Gastrocnemius medialis (tissue), 4 donors: ENCODE data around the gene USP21. TPM values are rescaled to one million over a fixed set of nuclear protein-coding genes. Genes with fewer than 3 reads are reported as not detected.
A peak's percentile ranks its signal among the peaks of the same experiment; 100 is the strongest.

Source experiments
- ATAC-seq, 2 donors: fragments of 150-250 bp; one replicate each; pipeline ENCODE4 v1.9.1; 2016
- DNase-seq, 2 donors: peaks; one replicate each; pipeline ENCODE4 v3.0.0-alpha.2; 2019
- H3K27ac ChIP-seq, 4 donors: fragments of 200-600 bp; sonication (generic); 1 replicate in 1 of 4; 2 replicates in 3 of 4; pipeline ENCODE4 v1.5.1; 2016 to 2018; ENCODE audit warnings: mild to moderate bottlenecking in 2 of 4, moderate library complexity in 1 of 4
- H3K27me3 ChIP-seq, 3 donors: fragments of 200-600 bp; sonication (generic) in 2 of 3; 1 replicate in 1 of 3; 2 replicates in 2 of 3; pipeline versions ENCODE4 v1.5.1 to v1.6.0; 2016 to 2019; ENCODE audit warnings: mild to moderate bottlenecking in 1 of 3, moderate library complexity in 1 of 3
- H3K36me3 ChIP-seq, 2 donors: fragments of 200-600 bp; sonication (generic) in 1 of 2; one replicate each; pipeline ENCODE4 v1.5.1; 2017 to 2018
- H3K4me1 ChIP-seq, 2 donors: fragments of 200-600 bp; sonication (generic) in 1 of 2; one replicate each; pipeline ENCODE4 v1.5.1; 2016 to 2017; ENCODE audit warnings: mild to moderate bottlenecking in 2 of 2
- H3K4me3 ChIP-seq, 4 donors: fragments of 200-600 bp; sonication (generic) in 3 of 4; 1 replicate in 1 of 4; 2 replicates in 3 of 4; pipeline ENCODE4 v1.5.1; 2016 to 2019; ENCODE audit warnings: mild to moderate bottlenecking in 2 of 4
- H3K9me3 ChIP-seq, 3 donors: fragments of 200-600 bp; sonication (generic) in 2 of 3; 1 replicate in 1 of 3; 2 replicates in 2 of 3; pipeline ENCODE4 v1.5.1; 2016 to 2019
- POLR2A ChIP-seq, 2 donors: fragments of 450-650 bp; IDR thresholded peaks; one replicate each; pipeline ENCODE4 v1.6.1; 2017; ENCODE audit warnings: antibody characterized with exemption in 2 of 2, mild to moderate bottlenecking in 2 of 2, moderate library complexity in 2 of 2
- in situ Hi-C, 4 donors: fragments of 200-750 bp; cut with MboI; loops; one replicate each; pipeline versions ENCODE4 v1.15.0 to v1.8.0; 2017; ENCODE audit warnings: low sequenced_read_pairs in 4 of 4
- intact Hi-C: fragments of 100-400 bp; cut with DNase I; formaldehyde crosslinking; loops from one replicate; pipeline ENCODE4 v1.15.1; 2023; ENCODE audit warnings: low total_unique reads
- total RNA-seq, 4 donors: library from RNA; depleted of rRNA; stranded (reverse); fragments of >200 nt; gene quantifications; one replicate each; pipeline versions ENCODE4 v1.1.0 to v1.2.3, GENCODE V29; 2016
- TF ChIP-seq, protein P1 (sequence below), 5 experiments: fragments of 450-650 bp in 3 of 5; fragments of 200-600 bp in 2 of 5; sonication (generic) in 2 of 5; IDR thresholded peaks in 4 of 5; conservative IDR thresholded peaks in 1 of 5; 1 replicate in 4 of 5; 2 replicates in 1 of 5; pipeline ENCODE4 v1.5.1; 2016 to 2019; ENCODE audit warnings: antibody characterized with exemption in 5 of 5, mild to moderate bottlenecking in 3 of 5, moderate library complexity in 3 of 5

Gene USP21
- total RNA-seq, 4 donors from 2014 or later: 16.5 to 20.8 (median 18.0) TPM

- Histone ChIP-seq H3K4me3 (peak overlapping the region in 3 of 4 donors; percentile 35 to 55 (median 43)), H3K9me3 (no peaks in the 10 kb centered on the region), H3K36me3 (no peaks in the 10 kb centered on the region), H3K27ac (peak overlapping the region; percentile 94 to 99 (median 98)), H3K27me3 (no peaks in the 10 kb centered on the region), H3K4me1 (peaks cover 41 to 42% of the 10 kb centered on the region in 2 donors)
- DNase-seq: no peak
- ATAC-seq: no peak
- intact Hi-C loops: no loop called here
- in situ Hi-C loops: loop anchor here in 2 of 4 donors (10.0 to 25.0 kb wide), 2 partner anchors 188 to 566 kb away; partner anchors contain the start of gene ATF6 (in 1 of the 2)
- no peak for TF ChIP-seq POLR2A (IDR thresholded peaks at IDR 0.05)
- TF ChIP-seq, protein P1, sequence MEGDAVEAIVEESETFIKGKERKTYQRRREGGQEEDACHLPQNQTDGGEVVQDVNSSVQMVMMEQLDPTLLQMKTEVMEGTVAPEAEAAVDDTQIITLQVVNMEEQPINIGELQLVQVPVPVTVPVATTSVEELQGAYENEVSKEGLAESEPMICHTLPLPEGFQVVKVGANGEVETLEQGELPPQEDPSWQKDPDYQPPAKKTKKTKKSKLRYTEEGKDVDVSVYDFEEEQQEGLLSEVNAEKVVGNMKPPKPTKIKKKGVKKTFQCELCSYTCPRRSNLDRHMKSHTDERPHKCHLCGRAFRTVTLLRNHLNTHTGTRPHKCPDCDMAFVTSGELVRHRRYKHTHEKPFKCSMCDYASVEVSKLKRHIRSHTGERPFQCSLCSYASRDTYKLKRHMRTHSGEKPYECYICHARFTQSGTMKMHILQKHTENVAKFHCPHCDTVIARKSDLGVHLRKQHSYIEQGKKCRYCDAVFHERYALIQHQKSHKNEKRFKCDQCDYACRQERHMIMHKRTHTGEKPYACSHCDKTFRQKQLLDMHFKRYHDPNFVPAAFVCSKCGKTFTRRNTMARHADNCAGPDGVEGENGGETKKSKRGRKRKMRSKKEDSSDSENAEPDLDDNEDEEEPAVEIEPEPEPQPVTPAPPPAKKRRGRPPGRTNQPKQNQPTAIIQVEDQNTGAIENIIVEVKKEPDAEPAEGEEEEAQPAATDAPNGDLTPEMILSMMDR (IDR thresholded peaks at IDR 0.05 in 4 of 5, conservative IDR thresholded peaks at IDR 0.05 in 1 of 5): no peak
Observed at GRCh38 chr1:161196521-161197451, 37.5 kb downstream of the USP21 start.

GRCh38 chr1:161197560-161198193 is 38.4 kb downstream of the USP21 start:
- no peaks in the 10 kb centered on the region for H3K36me3 ChIP-seq
- no peak for TF ChIP-seq POLR2A (IDR thresholded peaks at IDR 0.05)
- TF ChIP-seq, protein P1 (IDR thresholded peaks at IDR 0.05 in 4 of 5, conservative IDR thresholded peaks at IDR 0.05 in 1 of 5): no peak
- in situ Hi-C loops: loop anchor here in 2 of 4 donors (10.0 to 25.0 kb wide), 2 partner anchors 187 to 565 kb away; partner anchors contain the start of gene ATF6 (in 1 of the 2)

DNA sequence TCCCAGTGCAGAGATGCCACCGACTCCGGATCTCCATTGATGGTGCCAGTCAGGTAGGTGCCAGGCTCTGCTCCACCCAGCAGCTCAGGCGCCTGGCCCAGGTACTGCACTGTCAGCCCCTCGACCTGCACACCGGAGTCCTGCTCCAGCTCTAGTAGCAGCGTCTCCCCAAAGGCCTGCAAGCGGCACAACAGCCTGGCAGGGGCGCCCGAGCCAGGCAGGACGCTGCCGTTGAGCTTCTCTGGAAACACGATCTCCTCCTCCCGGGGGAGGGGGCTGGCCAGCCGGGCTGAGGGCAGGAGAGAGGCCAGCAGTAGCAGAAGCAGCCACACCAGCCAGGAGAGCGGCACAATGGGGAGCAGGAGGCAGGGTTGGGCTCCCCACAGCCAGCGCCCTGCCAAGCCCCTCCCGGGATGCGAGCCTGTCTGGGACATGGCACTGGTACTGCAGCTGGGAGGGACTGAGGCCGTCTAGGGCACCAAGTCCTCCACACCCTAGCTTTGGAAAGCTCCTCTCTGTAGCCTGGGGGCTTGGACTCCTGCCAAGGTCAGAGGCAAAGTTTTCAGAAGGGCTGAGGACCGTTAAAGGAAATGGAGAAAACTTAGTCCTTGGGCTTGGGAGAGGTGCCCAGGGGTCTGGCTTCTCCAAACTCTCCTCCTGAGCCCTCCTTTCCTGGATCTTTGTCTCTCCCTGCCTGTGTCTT is 39.0 kb downstream of the USP21 start:
- ATAC-seq: no peak
- DNase-seq: peak in 1 of 2 donors; percentile 47
- in situ Hi-C loops (loop anchor here in 2 of 4 donors (10.0 to 25.0 kb wide), 2 partner anchors 186 to 564 kb away; partner anchors contain the start of gene ATF6 (in 1 of the 2)), intact Hi-C loops (no loop called here)
- H3K4me1 ChIP-seq: peaks cover 48 to 49% of the 10 kb centered on the region in 2 donors
- H3K9me3 ChIP-seq: no peaks in the 10 kb centered on the region
- H3K36me3 ChIP-seq: no peaks in the 10 kb centered on the region
- peak overlapping the region; percentile 94 to 99 (median 98) for H3K27ac ChIP-seq
- TF ChIP-seq POLR2A (IDR thresholded peaks at IDR 0.05): no peak
- TF ChIP-seq, protein P1 (IDR thresholded peaks at IDR 0.05 in 4 of 5, conservative IDR thresholded peaks at IDR 0.05 in 1 of 5): no peak
- H3K4me3 ChIP-seq: peak overlapping the region; percentile 36 to 55 (median 42)
- no peaks in the 10 kb centered on the region for H3K27me3 ChIP-seq

More at GRCh38 chr1:161197560-161198193, 38.4 kb downstream of the USP21 start:
- Histone ChIP-seq H3K27ac (peak overlapping the region; percentile 94 to 99 (median 98)), H3K4me1 (peaks cover 41 to 42% of the 10 kb centered on the region in 2 donors), H3K27me3 (no peaks in the 10 kb centered on the region), H3K4me3 (peak overlapping the region; percentile 36 to 55 (median 42)), H3K9me3 (no peaks in the 10 kb centered on the region)
- DNase-seq (no peak), ATAC-seq (no peak)
- intact Hi-C loops: no loop called here

- Histone ChIP-seq H3K4me3 (peak within 1 kb of the TSS; percentile 36 to 55 (median 42)), H3K9me3 (no peaks in the 10 kb centered on the region), H3K27me3 (no peaks in the 10 kb centered on the region), H3K27ac (peak within 1 kb of the TSS; percentile 94 to 99 (median 98)), H3K4me1 (peaks cover 51 to 55% of the 10 kb centered on the region in 2 donors), H3K36me3 (peaks cover 0 to 6% of the 10 kb centered on the region in 2 donors)
- in situ Hi-C loops (loop anchor here in 2 of 4 donors (10.0 to 25.0 kb wide), 2 partner anchors 186 to 563 kb away; partner anchors contain the start of gene ATF6 (in 1 of the 2)), intact Hi-C loops (no loop called here)
- peak; percentile 57 to 70 for TF ChIP-seq POLR2A (IDR thresholded peaks at IDR 0.05)
- TF ChIP-seq, protein P1 (IDR thresholded peaks at IDR 0.05 in 4 of 5, conservative IDR thresholded peaks at IDR 0.05 in 1 of 5): no peak
- peak in 1 of 2 donors; percentile 42 for DNase-seq
- ATAC-seq: no peak
Observed at GRCh38 chr1:161198897-161199431, 39.7 kb downstream of the USP21 start, which contains the start of gene ADAMTS4. Gene ADAMTS4, minus strand, starts transcription at chr1:161199054. Its CDS starts 427 bp downstream, at chr1:161198627.
